GM15510 (cell line): ENCODE results near the gene NKX2-1.

ENCODE experiments used
- POLR2A ChIP-seq: IDR thresholded peaks from 3 replicates; pipeline ENCODE4 v1.6.1; 2011; ENCODE audit warnings: borderline replicate concordance; ENCODE audit not compliant: insufficient read length; ENCODE audit errors: extremely low read depth

Gene NKX2-1

DNA sequence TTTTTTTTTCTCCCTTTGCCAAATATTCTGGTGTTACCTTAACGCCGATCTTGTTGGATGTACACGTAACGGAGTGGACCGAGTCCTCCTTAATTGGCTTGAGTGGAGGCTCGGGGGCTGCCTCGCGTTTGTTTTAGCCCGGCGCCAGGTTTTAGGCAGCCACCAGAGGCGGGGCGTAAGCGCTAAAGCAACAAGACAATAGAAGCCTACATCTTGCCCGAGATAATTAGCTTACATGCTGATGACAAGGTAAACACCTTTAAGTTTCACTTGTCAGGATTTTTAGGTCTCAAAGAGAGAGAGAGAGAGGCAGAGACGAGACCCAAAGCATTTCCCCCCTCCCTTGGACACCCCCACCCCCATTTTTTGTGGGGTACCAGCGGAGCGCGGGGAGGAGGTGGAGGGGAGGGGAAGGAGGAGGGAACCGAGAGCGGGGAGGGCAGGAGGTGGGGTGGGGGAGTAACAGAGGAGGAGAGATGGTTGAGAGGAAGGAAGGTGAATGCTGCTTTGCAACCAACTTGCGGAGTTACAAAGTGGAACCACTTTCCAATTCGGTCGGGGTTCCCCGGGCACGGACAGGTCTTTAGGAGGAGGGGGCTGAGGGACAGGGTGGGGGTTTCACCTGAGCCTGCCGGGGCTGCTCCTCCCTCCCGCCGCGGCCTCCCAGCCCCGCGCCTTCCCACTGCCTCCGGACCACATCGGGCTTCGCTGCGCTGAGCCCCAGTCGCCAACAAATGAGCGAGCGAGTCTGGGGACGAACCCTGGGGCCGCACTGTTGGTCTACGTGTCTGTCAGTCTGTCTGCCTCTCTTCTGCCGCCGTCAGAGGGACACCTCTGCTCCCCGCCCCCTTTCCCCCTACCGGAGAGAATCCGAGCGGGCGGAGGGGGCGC lies at the start of gene NKX2-1:
Gene NKX2-1, minus strand, starts transcription at position 802 of the 891 bp plus-strand sequence. Its CDS starts 103 bp downstream, at position 699.
- no peak for TF ChIP-seq POLR2A

DNA sequence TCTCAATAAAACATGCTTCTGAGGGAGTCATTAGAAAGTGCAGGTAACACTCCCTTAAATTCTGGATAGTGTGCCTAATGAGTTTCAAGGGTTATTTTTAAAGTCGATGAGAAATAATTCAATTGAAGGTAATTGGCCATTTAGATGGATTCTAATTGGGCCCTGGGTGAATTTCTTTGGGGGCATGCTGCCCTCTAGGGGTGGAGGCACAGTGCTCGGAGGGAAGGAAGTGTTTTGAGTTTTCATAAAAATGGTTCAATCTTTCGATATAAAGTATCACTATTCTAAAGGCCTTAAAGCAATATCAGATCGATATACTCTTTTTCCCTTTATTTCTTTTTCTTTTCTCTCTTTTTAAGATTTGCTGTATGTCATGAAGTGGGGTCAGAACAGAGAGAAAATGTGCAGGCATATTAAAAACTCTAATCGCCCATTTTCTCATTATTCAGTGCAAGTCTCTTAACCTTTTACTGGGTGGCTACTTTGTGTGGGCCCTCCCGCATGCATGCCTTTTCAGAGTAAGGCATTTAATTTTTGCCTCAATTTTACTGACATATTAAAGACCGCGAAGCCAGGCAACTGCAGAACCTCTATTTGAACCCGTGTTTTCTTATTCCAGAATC lies 36.9 kb upstream of the NKX2-1 start:
- no peak for TF ChIP-seq POLR2A

DNA sequence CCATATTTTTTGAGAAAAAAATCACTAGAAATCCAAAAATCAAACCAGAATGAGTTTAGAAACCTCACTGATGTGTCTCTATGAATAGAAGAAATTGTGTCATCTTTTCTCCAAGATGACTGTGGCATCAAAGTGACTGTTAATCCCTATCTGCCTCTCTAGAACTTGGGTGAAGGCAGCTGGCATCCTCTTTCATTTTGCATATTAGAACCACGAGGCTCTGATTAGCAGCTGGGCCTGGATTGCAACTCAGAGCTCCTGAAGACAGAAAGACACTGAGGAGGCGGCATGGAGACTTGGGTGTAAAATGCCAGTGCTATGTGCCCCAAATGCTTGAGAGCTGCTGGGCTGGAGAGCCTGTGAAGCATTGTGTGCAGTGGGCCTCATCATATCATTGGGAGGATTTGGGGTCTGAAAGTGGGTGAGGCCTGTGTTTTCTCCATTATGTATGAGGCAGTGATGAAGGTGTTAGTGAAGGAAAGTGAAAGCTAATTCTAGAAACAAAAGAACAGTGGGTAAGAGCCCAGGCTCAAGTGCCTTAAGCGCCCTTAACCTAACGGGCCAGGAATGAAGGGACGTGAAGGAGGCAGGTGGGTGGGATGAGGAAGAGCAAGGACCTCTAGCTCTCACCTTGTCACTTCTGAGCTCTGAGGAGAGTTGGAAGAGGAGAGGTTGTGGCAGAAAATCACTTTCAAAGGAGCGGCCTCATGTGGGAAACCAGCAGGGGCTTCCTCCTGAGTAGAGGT lies 36.1 kb upstream of the NKX2-1 start:
- TF ChIP-seq POLR2A: no peak

DNA sequence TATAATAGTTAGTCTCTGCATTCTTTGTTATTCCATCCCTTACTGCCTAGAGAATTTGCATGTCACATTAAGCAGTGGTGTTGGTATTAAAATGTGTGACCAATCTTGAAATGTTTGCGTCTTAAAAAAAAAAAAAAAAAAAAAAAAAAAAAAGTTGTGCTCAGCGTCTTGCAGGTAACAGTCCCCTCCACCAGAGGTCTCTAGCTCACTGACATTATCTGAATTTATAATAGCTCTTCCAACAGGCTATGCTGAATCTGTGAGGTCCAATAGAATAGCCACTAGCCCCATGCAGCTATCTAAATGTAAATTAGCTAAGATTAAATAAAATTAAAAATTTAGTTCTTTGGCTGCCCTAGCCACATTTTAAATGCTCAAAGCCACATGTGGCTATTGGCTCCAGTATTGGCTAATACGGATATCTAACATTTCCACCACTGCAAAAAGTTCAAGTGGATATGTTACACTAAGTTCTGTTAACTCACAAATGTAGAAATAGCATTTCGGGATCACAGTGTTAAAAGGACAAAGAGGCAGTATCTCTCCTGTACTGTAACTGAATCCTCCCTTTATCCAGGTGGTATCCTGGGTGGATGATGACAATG lies 33.7 kb upstream of the NKX2-1 start:
- no peak for TF ChIP-seq POLR2A

DNA sequence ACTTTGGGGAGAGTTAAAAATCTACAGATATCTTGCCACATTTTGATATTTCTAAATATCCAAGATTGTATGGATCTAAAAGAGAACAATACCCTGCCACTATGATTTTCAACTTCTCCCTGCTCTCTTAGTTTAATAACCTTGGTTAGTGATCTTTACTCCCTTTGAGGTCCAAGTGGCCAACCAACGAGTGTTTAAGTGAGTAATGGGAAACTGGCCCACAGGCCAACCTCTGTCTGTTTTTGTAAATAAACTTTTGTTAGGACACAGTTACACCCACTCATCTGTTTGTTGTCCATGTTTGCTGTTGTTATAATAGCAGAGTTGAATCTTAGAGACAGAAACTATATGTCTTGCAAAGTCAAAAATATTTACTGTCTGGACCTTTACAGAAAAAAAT lies 30.9 kb upstream of the NKX2-1 start:
- TF ChIP-seq POLR2A: no peak

DNA sequence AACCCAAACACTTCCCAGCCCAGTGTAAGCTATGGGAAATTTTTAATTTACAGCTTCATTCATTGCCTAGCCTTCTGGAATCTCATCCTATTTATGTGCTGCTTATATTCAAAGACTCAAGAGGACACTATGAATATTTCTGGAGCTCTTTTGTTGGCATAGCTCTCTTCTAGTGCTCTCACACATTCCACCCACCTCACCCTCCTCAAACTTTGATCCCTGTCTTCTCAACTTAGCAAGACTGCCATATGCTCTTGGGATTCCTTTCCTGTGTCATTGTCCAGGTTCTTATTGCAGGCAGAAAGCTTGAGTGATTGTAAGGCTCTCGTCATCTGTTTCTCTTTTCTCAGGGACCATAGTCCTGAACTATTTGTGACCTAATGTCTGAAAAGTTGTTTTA lies 18.0 kb upstream of the NKX2-1 start:
- no peak for TF ChIP-seq POLR2A

DNA sequence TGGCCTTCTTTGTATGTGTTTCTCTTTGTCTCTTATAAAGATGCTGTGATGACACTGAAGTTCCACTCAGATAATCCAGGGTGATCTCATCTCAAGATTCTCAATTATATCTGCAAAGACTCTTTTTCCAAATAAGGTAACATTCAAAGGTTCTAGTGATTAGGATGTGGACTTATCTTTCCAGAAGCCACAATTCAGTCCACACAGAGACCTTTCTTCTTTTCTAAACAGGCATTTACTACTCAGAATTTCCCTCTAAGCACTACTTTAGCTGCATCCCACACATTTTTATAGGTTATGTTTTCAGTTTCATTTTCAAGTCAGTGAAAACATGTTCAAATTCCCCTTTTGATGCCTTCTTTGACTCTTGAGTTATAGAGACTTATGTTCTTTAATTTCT lies 9.0 kb upstream of the NKX2-1 start:
- TF ChIP-seq POLR2A: no peak

DNA sequence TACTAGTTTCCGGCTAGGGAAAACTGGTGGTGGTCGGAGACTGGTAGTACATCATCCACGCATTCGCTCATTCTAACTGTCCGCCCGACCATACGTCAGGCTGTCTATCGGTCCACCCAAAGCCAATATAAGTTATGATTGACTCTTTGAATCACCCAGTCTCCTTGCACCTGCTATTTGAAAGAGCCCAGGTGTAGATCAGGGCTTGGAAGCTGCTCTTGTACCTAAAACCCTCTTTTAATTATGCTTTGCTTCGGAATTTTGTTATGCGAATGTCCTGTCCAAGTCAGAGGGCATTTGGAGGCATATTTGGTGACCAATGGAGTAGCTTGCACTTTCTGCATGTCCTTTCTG lies 5.7 kb upstream of the NKX2-1 start:
- TF ChIP-seq POLR2A: no peak

DNA sequence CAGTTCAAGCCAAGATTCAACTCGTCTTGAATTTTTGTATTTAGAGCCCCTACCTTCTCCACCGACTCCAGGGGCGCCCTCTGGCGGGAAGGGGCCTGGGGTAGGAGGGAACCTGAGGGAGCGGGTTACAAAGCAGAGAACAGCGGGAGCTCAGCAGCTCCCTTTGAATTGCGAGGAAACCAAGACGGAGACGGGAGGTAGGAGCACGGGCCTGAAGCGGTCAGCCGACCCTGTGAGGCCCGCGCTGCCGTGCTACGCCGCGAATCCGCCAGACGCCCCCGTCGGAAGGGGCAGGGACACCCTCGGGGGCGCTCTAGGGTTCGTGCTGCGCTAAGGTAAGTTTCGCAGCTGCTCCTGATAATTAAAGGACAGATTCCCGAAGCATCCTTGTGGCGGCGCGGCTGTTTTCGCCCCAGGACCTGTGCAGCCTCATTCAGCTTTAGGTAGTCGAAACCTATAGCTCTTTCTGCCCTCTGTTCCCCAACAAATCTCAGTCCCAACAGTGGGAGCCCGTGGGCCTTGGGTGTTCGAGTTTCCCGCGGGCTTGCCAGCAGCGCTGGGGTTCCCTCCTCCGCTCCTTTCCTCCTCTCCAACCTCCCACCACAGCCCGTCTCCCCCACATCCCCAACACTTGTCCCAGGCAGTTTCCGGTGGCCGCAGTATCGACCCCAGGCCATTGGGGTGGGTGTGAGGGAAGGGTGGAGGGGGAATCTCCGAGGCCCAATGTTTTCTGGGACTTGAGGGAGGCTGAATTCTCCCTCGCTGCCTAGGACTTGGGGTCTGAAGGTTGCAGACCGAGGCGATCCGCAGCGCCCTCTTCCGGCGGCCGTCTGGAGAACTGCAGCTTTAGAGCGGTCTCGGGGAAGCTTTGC lies 5.1 kb upstream of the NKX2-1 start:
- no peak for TF ChIP-seq POLR2A

DNA sequence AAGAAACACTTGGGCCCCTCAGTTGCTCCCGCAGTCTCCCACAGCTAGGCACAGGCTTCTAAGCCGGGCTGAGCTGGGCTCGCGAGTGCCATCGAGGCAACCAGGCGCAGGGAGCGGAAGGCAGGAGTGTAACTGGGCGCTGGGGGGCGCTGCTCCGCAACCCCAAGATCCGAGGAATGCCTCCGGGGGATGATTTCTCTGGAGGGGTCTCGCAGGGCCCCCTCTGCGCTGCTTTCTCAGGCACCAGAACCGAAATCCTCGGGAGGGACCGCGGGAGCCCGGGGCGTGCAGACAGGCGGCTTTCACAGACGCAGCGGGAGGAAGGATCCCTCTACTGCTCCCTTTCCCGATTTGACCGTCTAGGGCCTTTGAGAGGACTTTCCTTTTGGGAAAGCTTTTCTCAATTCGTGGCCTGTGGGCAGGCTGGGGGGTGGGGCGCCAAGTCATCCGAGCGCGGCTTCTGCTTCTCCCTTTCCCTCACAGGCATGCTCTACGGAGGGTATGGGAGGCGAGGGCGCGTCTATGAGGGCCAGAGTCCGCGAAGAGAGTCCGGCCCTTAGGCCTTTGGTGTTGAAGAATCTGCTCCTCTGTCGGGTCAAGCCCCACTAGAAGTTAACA lies 4.3 kb upstream of the NKX2-1 start:
- no peak for TF ChIP-seq POLR2A

DNA sequence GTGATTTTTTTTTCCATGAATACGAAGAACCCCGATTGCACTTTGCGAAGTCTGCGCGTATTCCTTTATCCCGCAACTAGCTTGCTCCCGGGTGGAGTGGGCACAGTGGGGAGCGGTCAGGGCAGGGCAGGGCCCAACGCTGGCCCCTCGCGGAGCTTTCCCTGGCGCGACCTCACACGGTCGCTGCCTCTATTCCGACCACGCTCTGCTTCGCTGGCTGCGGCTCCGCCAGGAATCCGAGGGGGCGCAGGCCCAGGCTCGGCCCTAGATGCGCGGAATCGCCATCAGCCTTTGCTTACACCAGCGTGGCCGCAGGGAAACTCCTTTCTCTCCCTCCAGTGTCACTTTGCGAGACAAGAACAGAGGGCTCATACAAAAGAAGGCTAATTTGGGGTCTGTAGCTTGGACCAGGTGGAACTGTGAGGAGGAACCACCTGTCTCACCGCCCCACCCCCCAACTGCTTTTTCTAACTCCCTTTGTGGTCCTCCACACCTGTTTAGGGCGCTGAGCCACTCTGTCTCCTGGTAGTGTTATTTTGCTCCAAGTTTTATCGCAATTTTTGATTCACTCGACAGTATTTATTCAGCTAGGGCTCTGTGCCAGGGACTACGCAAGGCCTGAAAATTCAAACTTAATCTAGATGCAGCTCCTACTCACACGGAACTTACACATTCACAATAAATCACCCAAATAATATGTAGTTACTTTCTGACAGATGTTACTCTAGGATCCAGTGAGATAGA lies 3.1 kb upstream of the NKX2-1 start:
- TF ChIP-seq POLR2A: no peak

DNA sequence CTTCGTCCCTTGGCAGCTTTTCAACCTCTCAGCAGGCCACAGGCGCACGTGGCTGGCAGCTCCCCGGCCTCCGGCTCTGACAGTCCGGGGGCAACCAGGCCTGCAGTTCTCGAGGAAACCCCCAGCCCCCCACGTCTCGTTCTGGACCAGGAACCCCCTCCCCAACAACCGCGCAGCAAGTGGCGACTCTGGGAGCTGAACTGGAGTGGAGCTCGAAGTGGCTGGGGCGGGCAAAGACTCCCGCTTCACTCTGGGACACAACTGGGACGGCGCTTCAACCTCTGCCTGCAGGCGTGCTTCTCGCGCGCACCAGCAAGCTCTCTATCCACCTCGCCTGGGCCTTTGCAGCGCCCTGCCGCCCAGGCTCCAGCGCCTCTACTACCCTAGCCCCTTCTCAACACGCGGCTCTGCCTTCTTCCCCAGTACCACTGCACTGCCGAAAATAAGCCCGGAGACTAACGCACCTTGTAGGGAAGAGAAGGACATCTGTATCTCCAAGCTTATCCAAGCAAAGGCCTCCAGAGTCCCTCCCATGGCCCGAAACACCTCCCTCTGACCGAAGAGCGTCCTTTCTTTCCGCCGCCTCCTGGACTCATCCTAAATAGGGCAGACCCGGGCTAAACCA lies 2.4 kb upstream of the NKX2-1 start:
- TF ChIP-seq POLR2A: no peak

DNA sequence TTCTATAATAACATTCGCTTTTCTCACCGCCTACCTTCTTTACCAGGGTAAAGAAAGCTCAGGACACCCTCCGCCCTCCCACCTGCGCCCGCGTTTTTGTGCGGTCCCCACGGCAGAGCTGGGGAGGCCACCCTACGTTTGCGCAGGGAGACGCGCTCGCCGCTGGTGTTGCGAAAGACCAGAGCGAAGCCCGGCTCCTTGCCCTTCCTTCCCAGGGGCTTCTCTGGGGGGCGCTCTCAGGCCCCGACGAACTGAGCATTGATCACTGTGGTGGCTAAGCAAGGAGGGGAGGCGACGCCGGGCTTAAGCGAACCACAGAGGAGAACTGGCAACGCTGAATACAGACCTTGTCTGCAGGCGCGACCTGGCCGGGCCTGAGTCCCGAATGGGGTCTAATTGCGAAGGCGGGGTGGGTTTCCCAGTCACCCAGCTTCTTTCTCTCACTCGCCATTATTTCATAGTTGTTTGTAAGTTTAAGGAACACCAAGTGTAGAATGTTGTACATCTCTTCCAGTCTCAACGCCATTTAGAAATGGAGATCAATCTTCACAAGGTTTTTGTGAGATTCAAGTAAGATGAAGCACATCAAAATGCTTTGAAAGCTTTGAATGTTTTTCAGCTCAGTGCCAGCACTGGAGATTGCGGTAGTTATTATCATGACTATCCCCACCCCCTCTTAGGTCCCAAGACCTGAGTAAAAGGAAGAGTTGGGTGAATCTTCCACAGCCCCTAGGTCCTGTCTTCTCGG lies 1.7 kb upstream of the NKX2-1 start:
- TF ChIP-seq POLR2A: no peak
